Activated CD8-positive, alpha-beta memory T cell treated with anti-CD3 and anti-CD28 coated beads, Interleukin-2, amount 50 U/mL, for 1 hour (primary cell): ENCODE data around the gene ANKRD13B.
A peak's percentile ranks its signal among the peaks of the same experiment; 100 is the strongest.

Experiments
- DNase-seq: peaks from one replicate; pipeline ENCODE4 v3.0.0-alpha.2; 2020; ENCODE audit errors: extremely low read depth

Gene ANKRD13B

GRCh38 chr17:29594519-29595090 is 1.7 kb downstream of the ANKRD13B start:
- no peak for DNase-seq

GRCh38 chr17:29595107-29595942 is 2.4 kb downstream of the ANKRD13B start:
- no peak for DNase-seq

- no peak for DNase-seq
Measured at GRCh38 chr17:29595943-29596774, 3.2 kb downstream of the ANKRD13B start.

- no peak for DNase-seq
Measured at GRCh38 chr17:29596811-29597210, 3.9 kb downstream of the ANKRD13B start.

GRCh38 chr17:29597361-29598172 is 4.6 kb downstream of the ANKRD13B start:
- no peak for DNase-seq

- no peak for DNase-seq
Measured at GRCh38 chr17:29603109-29603674, 10.3 kb downstream of the ANKRD13B start.

- DNase-seq: no peak
Measured at GRCh38 chr17:29607557-29608195, 14.7 kb downstream of the ANKRD13B start.

GRCh38 chr17:29608986-29609385 is 16.1 kb downstream of the ANKRD13B start:
- DNase-seq: no peak

- DNase-seq: no peak
Measured at GRCh38 chr17:29610395-29610794, 17.5 kb downstream of the ANKRD13B start.

GRCh38 chr17:29611351-29612093 is 18.6 kb downstream of the ANKRD13B start:
- no peak for DNase-seq

GRCh38 chr17:29612094-29612403 is 19.1 kb downstream of the ANKRD13B start:
- no peak for DNase-seq

GRCh38 chr17:29612404-29613280 is 19.7 kb downstream of the ANKRD13B start:
- DNase-seq: no peak

GRCh38 chr17:29613352-29613837 is 20.5 kb downstream of the ANKRD13B start:
- DNase-seq: peak; percentile 60

- no peak for DNase-seq
Measured at GRCh38 chr17:29613856-29614255, 20.9 kb downstream of the ANKRD13B start.

GRCh38 chr17:29614349-29615047 is 21.6 kb downstream of the ANKRD13B start:
- no peak for DNase-seq

GRCh38 chr17:29615048-29615385 is 22.1 kb downstream of the ANKRD13B start:
- peak; percentile 60 for DNase-seq

GRCh38 chr17:29615492-29616299 is 22.8 kb downstream of the ANKRD13B start:
- DNase-seq: no peak
